GM23338 (cell line): ENCODE results near the gene LRRC17. TPM values are rescaled to one million over a fixed set of nuclear protein-coding genes. Genes with fewer than 3 reads are reported as not detected.

Source experiments
- ATAC-seq: fragments of 200-7000 bp; cut with Tn5 transposase; 3 replicates; pipeline ENCODE4 v1.9.1; 2020
- DNase-seq: peaks from one replicate; pipeline ENCODE4 v3.0.0-alpha.2; 2015; ENCODE audit warnings: low spot score
- H2AFZ ChIP-seq: fragments of 200-600 bp; sonication (generic); 2 replicates; pipeline ENCODE4 v1.8.0; 2016; ENCODE audit warnings: antibody characterized with exemption, mild to moderate bottlenecking, moderate library complexity
- H3F3A ChIP-seq: fragments of 200-600 bp; sonication (generic); replicated peaks from 2 replicates; pipeline ENCODE4 v1.8.0; 2017; ENCODE audit warnings: antibody characterized with exemption, mixed run types, low read depth
- H3K27ac ChIP-seq: fragments of 200-600 bp; sonication (generic); 2 replicates; pipeline ENCODE4 v1.6.1; 2016; ENCODE audit warnings: low read depth
- H3K27me3 ChIP-seq: fragments of 200-600 bp; sonication (generic); 2 replicates; pipeline ENCODE4 v1.8.0; 2016; ENCODE audit warnings: mild to moderate bottlenecking, mixed run types, moderate library complexity; ENCODE audit not compliant: insufficient read depth
- H3K36me3 ChIP-seq: fragments of 200-600 bp; sonication (generic); 2 replicates; pipeline ENCODE4 v1.8.0; 2016; ENCODE audit warnings: mild to moderate bottlenecking; ENCODE audit not compliant: insufficient read depth
- H3K4me1 ChIP-seq: fragments of 200-600 bp; sonication (generic); 2 replicates; pipeline ENCODE4 v1.8.0; 2016; ENCODE audit warnings: mild to moderate bottlenecking, moderate library complexity; ENCODE audit not compliant: insufficient read depth
- H3K4me2 ChIP-seq: fragments of 200-600 bp; sonication (generic); 2 replicates; pipeline ENCODE4 v1.7.1; 2017; ENCODE audit warnings: mixed run types
- H3K4me3 ChIP-seq: fragments of 200-600 bp; sonication (generic); 2 replicates; pipeline ENCODE4 v1.6.1; 2016; ENCODE audit warnings: mixed run types
- H3K79me2 ChIP-seq: fragments of 200-600 bp; sonication (generic); replicated peaks from 2 replicates; pipeline ENCODE4 v1.8.0; 2017; ENCODE audit warnings: mild to moderate bottlenecking; ENCODE audit not compliant: insufficient read depth
- H3K9me2 ChIP-seq: fragments of 200-600 bp; sonication (generic); 2 replicates; pipeline ENCODE4 v1.8.0; 2017; ENCODE audit not compliant: insufficient read depth
- H4K20me1 ChIP-seq: fragments of 200-600 bp; sonication (generic); replicated peaks from 2 replicates; pipeline ENCODE4 v1.8.0; 2017; ENCODE audit warnings: mild to moderate bottlenecking; ENCODE audit not compliant: insufficient read depth
- H3K27ac Mint-ChIP-seq: 2 replicates; pipeline ENCODE4 v1.8.0; 2020; ENCODE audit warnings: inconsistent platforms, mild to moderate bottlenecking, moderate library complexity, mixed read lengths
- H3K27me3 Mint-ChIP-seq: 3 replicates; pipeline ENCODE4 v1.8.0; 2022; ENCODE audit warnings: low read depth, mild to moderate bottlenecking, moderate library complexity, mixed read lengths, inconsistent platforms; ENCODE audit not compliant: insufficient read depth, poor library complexity
- H3K36me3 Mint-ChIP-seq: 3 replicates; pipeline ENCODE4 v1.8.0; 2021; ENCODE audit warnings: low read depth, mild to moderate bottlenecking, inconsistent platforms, moderate library complexity, mixed read lengths
- H3K4me1 Mint-ChIP-seq: 3 replicates; pipeline ENCODE4 v1.8.0; 2020; ENCODE audit warnings: mild to moderate bottlenecking, inconsistent platforms, mixed read lengths
- H3K4me3 Mint-ChIP-seq: 3 replicates; pipeline ENCODE4 v1.8.0; 2021; ENCODE audit warnings: moderate library complexity, mild to moderate bottlenecking, inconsistent platforms, mixed read lengths
- H3K9me3 Mint-ChIP-seq: 3 replicates; pipeline ENCODE4 v1.8.0; 2020; ENCODE audit warnings: moderate library complexity, mild to moderate bottlenecking, inconsistent platforms, mixed read lengths
- CREB1 ChIP-seq: fragments of 250-450 bp; sonication (Bioruptor Pico); IDR thresholded peaks from 2 replicates; pipeline ENCODE4 v1.5.0; 2020; ENCODE audit warnings: low read depth, mild to moderate bottlenecking, moderate library complexity
- CTCF ChIP-seq, 2 experiments: fragments of 200-600 bp in 1 of 2; sonication (generic) in 1 of 2; conservative IDR thresholded peaks; 2 replicates each; pipeline versions ENCODE4 v1.5.1 to v1.6.1; 2016 to 2017; ENCODE audit warnings: antibody characterized with exemption in 2 of 2, low read depth in 2 of 2, mild to moderate bottlenecking in 2 of 2, moderate library complexity in 1 of 2
- ETS1 ChIP-seq: IDR thresholded peaks from 2 replicates; pipeline ENCODE4 v1.6.1; 2016; ENCODE audit warnings: antibody characterized with exemption
- EZH2 ChIP-seq: fragments of 200-600 bp; sonication (generic); IDR thresholded peaks from one replicate; pipeline ENCODE4 v1.8.0; 2017; ENCODE audit warnings: antibody characterized with exemption, mild to moderate bottlenecking, low read depth; ENCODE audit not compliant: unreplicated experiment
- EZH2phosphoT487 ChIP-seq: fragments of 200-600 bp; sonication (generic); IDR thresholded peaks from one replicate; pipeline ENCODE4 v1.8.1; 2018; ENCODE audit warnings: antibody characterized with exemption; ENCODE audit not compliant: unreplicated experiment
- JUNB ChIP-seq: IDR thresholded peaks from one replicate; pipeline ENCODE4 v1.6.1; 2016; ENCODE audit warnings: antibody characterized with exemption; ENCODE audit not compliant: unreplicated experiment
- NANOG ChIP-seq: IDR thresholded peaks from 2 replicates; pipeline ENCODE4 v1.6.1; 2016; ENCODE audit warnings: antibody characterized with exemption, borderline replicate concordance
- POLR2AphosphoS5 ChIP-seq: IDR thresholded peaks from 2 replicates; pipeline ENCODE4 v1.6.1; 2016; ENCODE audit warnings: antibody characterized with exemption, low read depth
- REST ChIP-seq: IDR thresholded peaks from one replicate; pipeline ENCODE4 v1.6.1; 2018; ENCODE audit warnings: antibody characterized with exemption; ENCODE audit not compliant: unreplicated experiment
- STAT1 ChIP-seq: IDR thresholded peaks from one replicate; pipeline ENCODE4 v1.6.1; 2016; ENCODE audit warnings: antibody characterized with exemption; ENCODE audit not compliant: unreplicated experiment
- ZNF114 ChIP-seq: fragments of 250-450 bp; sonication (Bioruptor Pico); IDR thresholded peaks from 2 replicates; pipeline ENCODE4 v1.5.0; 2020; ENCODE audit warnings: mild to moderate bottlenecking, moderate library complexity
- ZNF331 ChIP-seq: fragments of 250-450 bp; sonication (Bioruptor Pico); IDR thresholded peaks from 2 replicates; pipeline ENCODE4 v1.5.0; 2020; ENCODE audit warnings: low read depth, mild to moderate bottlenecking, moderate library complexity
- ZNF462 ChIP-seq: fragments of 250-450 bp; sonication (Bioruptor Pico); IDR thresholded peaks from 2 replicates; pipeline ENCODE4 v1.5.0; 2020; ENCODE audit warnings: mild to moderate bottlenecking, moderate library complexity
- polyA plus RNA-seq: library from polyadenylated mRNA; unstranded; fragments of >200 nt; fragmentation: Nextera tagmentation; extraction: Ambion mirVana; gene quantifications from 2 replicates; pipeline ENCODE4 v1.2.1, GENCODE V29; 2016
- total RNA-seq: library from RNA; depleted of rRNA; stranded (reverse); fragments of >200 nt; shearing (Covaris generic); gene quantifications from 2 replicates; pipeline ENCODE4 v1.2.3, GENCODE V29; 2014

Gene LRRC17
- total and polyA plus RNA-seq, 2 experiments from 2014 or later = 2.8 to 3.1 TPM

GRCh38 chr7:102890292-102890970, 22.4 kb upstream of the LRRC17 start:
- no peaks in the 10 kb centered on the region for H3K9me3 Mint-ChIP-seq
- Histone ChIP-seq H3K9me2 (peaks cover 2% of the 10 kb centered on the region), H3K36me3 (no peaks in the 10 kb centered on the region), H3K4me1 (no peaks in the 10 kb centered on the region), H3K79me2 (no peaks in the 10 kb centered on the region), H3F3A (no peaks in the 10 kb centered on the region), H3K27me3 (no peaks in the 10 kb centered on the region), H3K4me3 (no peak overlapping the region), H2AFZ (no peak overlapping the region), H3K27ac (no peak overlapping the region), H4K20me1 (no peaks in the 10 kb centered on the region), H3K4me2 (no peak overlapping the region)
- TF ChIP-seq JUNB (no peak), ZNF462 (CRISPR knock-in tag) (no peak), ZNF114 (no peak), REST (no peak), CTCF (conservative IDR thresholded peaks at IDR 0.05; ENCODE audit: low read depth in 2 of 2) (no peak), EZH2 (no peak), POLR2AphosphoS5 (no peak), NANOG (no peak), STAT1 (no peak), ETS1 (no peak), CREB1 (no peak), EZH2phosphoT487 (no peak), ZNF331 (CRISPR knock-in tag) (no peak)
- peaks cover 2% of the 10 kb centered on the region for H3K27me3 Mint-ChIP-seq
- ATAC-seq (no peak), DNase-seq (no peak)
- H3K27ac Mint-ChIP-seq = no peak overlapping the region
- no peak overlapping the region for H3K4me3 Mint-ChIP-seq
- H3K36me3 Mint-ChIP-seq = no peaks in the 10 kb centered on the region
- no peaks in the 10 kb centered on the region for H3K4me1 Mint-ChIP-seq
